WTC11 (cell line): ENCODE measurements around the gene GPATCH8.

ENCODE experiments used
- CREB1 ChIP-seq: sonication (generic); formaldehyde crosslinking; IDR thresholded peaks from 2 replicates; pipeline ENCODE4 v1.8.0; 2023; ENCODE audit warnings: mild to moderate bottlenecking, missing genetic modification reagents
- CTCF ChIP-seq: fragments of 200-600 bp; IDR thresholded peaks from 2 replicates; pipeline ENCODE4 v1.8.0; 2022; ENCODE audit warnings: antibody characterized with exemption
- ESRRA ChIP-seq: sonication (generic); formaldehyde crosslinking; IDR thresholded peaks from 2 replicates; pipeline ENCODE4 v1.8.1; 2022; ENCODE audit warnings: mild to moderate bottlenecking, missing genetic modification reagents, borderline replicate concordance
- GABPB1 ChIP-seq: sonication (generic); formaldehyde crosslinking; IDR thresholded peaks from 2 replicates; pipeline ENCODE4 v1.8.1; 2023; ENCODE audit warnings: mild to moderate bottlenecking, missing genetic modification reagents
- HMGA2 ChIP-seq: fragments of 250-450 bp; sonication (Bioruptor Pico); IDR thresholded peaks from 2 replicates; pipeline ENCODE4 v1.4.0; 2021; ENCODE audit warnings: mild to moderate bottlenecking, moderate library complexity
- JUN ChIP-seq: sonication (generic); formaldehyde crosslinking; IDR thresholded peaks from 2 replicates; pipeline ENCODE4 v1.8.0; 2023; ENCODE audit warnings: mild to moderate bottlenecking, missing genetic modification reagents
- NR2C2 ChIP-seq: sonication (generic); formaldehyde crosslinking; IDR thresholded peaks from 2 replicates; pipeline ENCODE4 v1.8.0; 2022; ENCODE audit warnings: mild to moderate bottlenecking, missing genetic modification reagents
- TP53 ChIP-seq: sonication (generic); formaldehyde crosslinking; IDR thresholded peaks from 2 replicates; pipeline ENCODE4 v1.8.1; 2023; ENCODE audit warnings: mild to moderate bottlenecking, missing genetic modification reagents
- ZNF263 ChIP-seq: sonication (generic); formaldehyde crosslinking; IDR thresholded peaks from 2 replicates; pipeline ENCODE4 v1.8.1; 2022; ENCODE audit warnings: low read depth, mild to moderate bottlenecking, moderate library complexity, missing genetic modification reagents

DNA sequence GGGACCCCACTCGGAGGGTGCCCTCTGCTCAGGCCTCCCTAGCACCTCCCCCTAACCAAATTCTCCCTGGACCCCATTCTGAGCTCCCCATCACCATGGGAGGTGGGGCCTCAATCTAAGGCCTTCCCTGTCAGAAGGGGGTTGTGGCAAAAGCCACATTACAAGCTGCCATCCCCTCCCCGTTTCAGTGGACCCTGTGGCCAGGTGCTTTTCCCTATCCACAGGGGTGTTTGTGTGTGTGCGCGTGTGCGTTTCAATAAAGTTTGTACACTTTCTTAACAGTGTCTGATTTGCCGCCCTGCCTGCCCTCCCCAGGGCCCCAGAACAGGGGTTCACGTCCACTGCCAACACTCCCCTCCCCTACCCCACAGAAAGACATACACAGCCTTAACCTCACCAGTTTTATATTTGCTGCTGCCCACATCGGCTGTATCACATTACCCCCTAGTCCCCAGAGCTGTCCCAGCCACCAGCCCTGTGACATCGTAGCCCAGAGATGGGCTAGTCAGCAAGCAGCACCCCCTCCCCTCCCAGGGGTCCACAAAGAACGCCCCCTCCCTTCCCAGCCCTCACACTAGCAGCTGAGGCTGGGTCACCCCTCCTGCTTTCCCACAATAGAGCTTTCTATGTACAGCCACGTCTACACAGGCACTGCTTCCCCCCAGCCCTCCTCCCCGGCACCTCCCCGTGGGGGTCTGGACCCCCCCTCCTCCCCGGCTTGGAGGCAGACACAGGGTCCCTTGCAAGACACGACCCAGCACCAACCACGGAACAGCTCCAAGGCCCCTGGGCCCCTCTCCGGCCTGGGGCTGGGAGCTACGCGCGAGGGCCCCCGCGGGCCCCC is 150.2 kb downstream of the GPATCH8 start:
- TF ChIP-seq GABPB1 (CRISPR knock-in tag) (no peak), CTCF (no peak), NR2C2 (no peak), TP53 (CRISPR knock-in tag) (no peak), HMGA2 (no peak), JUN (CRISPR knock-in tag) (no peak), ESRRA (no peak), CREB1 (CRISPR knock-in tag) (no peak), ZNF263 (no peak)
